DOHH2 (cell line): Measurements from ENCODE around the gene SLC5A3.

Source experiments
- EZH2phosphoT487 ChIP-seq: fragments of 200-600 bp; sonication (generic); IDR thresholded peaks from 2 replicates; pipeline ENCODE4 v1.6.1; 2017; ENCODE audit warnings: borderline replicate concordance, mild to moderate bottlenecking, antibody characterized with exemption, low read length, moderate library complexity, mixed read lengths
- TF ChIP-seq, protein P1 (sequence below): fragments of 200-600 bp; sonication (generic); IDR thresholded peaks from one replicate; pipeline ENCODE4 v1.5.1; 2014; ENCODE audit warnings: antibody characterized with exemption, mild to moderate bottlenecking, low read depth, low read length; ENCODE audit not compliant: poor library complexity, severe bottlenecking

DNA sequence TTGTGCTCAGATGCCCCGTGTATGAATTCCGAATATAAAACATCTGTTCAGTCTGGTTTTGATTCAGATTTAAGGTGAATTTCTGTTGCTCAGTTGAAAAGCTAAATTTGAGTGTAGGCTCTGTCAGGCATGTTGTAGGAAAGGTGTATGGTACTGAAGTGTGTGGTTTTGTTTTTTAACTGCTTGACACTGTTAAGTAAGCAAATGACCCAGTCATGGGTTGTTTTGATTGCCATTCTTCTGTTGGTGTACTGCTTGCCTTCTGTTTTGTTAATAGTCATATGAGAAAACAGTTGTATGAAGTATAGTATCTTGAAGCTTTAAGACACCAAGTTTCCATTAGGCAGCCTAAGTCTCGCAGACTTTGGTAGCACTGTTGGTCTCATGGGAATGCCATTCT is 10.0 kb downstream of the SLC5A3 start:
- TF ChIP-seq, protein P1, sequence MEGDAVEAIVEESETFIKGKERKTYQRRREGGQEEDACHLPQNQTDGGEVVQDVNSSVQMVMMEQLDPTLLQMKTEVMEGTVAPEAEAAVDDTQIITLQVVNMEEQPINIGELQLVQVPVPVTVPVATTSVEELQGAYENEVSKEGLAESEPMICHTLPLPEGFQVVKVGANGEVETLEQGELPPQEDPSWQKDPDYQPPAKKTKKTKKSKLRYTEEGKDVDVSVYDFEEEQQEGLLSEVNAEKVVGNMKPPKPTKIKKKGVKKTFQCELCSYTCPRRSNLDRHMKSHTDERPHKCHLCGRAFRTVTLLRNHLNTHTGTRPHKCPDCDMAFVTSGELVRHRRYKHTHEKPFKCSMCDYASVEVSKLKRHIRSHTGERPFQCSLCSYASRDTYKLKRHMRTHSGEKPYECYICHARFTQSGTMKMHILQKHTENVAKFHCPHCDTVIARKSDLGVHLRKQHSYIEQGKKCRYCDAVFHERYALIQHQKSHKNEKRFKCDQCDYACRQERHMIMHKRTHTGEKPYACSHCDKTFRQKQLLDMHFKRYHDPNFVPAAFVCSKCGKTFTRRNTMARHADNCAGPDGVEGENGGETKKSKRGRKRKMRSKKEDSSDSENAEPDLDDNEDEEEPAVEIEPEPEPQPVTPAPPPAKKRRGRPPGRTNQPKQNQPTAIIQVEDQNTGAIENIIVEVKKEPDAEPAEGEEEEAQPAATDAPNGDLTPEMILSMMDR: no peak
- TF ChIP-seq EZH2phosphoT487: no peak
